SK-N-SH treated with all-trans-retinoic acid at 6 μM for 48 hours (cell line): ENCODE measurements around the gene KRTAP4-5.
"Not testable (repeated sequence)": the region's sequence is repeated elsewhere in the genome, so short reads cannot be mapped to it uniquely, and the experiment has no call there.

ENCODE experiments used
- ATAC-seq: fragments of 200-7000 bp; cut with Tn5 transposase; 3 replicates; pipeline ENCODE4 v1.9.1; 2020; ENCODE audit warnings: mild to moderate bottlenecking, moderate library complexity
- ARNTL ChIP-seq: fragments of 450-650 bp; formaldehyde crosslinking; IDR thresholded peaks from 2 replicates; pipeline ENCODE4 v1.5.0; 2020; ENCODE audit warnings: low read depth, mild to moderate bottlenecking, moderate library complexity, borderline replicate concordance
- BACH2 ChIP-seq: fragments of 250-450 bp; sonication (Bioruptor Pico); IDR thresholded peaks from 2 replicates; pipeline ENCODE4 v1.9.0; 2021; ENCODE audit warnings: mild to moderate bottlenecking, borderline replicate concordance
- CREB5 ChIP-seq: fragments of 250-450 bp; sonication (Bioruptor Pico); IDR thresholded peaks from 2 replicates; pipeline ENCODE4 v1.5.1; 2020; ENCODE audit warnings: low read depth, mild to moderate bottlenecking, moderate library complexity
- CSDC2 ChIP-seq: fragments of 250-450 bp; sonication (Bioruptor Pico); IDR thresholded peaks from 2 replicates; pipeline ENCODE4 v1.5.0; 2020; ENCODE audit warnings: mild to moderate bottlenecking, moderate library complexity
- CSRNP3 ChIP-seq: fragments of 250-450 bp; sonication (Bioruptor Pico); IDR thresholded peaks from 2 replicates; pipeline ENCODE4 v1.5.1; 2021; ENCODE audit warnings: mild to moderate bottlenecking, moderate library complexity
- ISL1 ChIP-seq: fragments of 250-450 bp; sonication (Bioruptor Pico); IDR thresholded peaks from 2 replicates; pipeline ENCODE4 v2.1.2; 2022; ENCODE audit warnings: mild to moderate bottlenecking, moderate library complexity
- OSR1 ChIP-seq: fragments of 250-450 bp; sonication (Bioruptor Pico); IDR thresholded peaks from 2 replicates; pipeline ENCODE4 v1.8.0; 2022; ENCODE audit warnings: moderate library complexity, mild to moderate bottlenecking, inconsistent platforms
- PATZ1 ChIP-seq: fragments of 250-450 bp; sonication (Bioruptor Pico); IDR thresholded peaks from 2 replicates; pipeline ENCODE4 v1.8.0; 2020; ENCODE audit warnings: mild to moderate bottlenecking, moderate library complexity, borderline replicate concordance
- POU6F1 ChIP-seq: fragments of 250-450 bp; sonication (Bioruptor Pico); IDR thresholded peaks from 2 replicates; pipeline ENCODE4 v1.8.0; 2021; ENCODE audit warnings: low read depth, mild to moderate bottlenecking, moderate library complexity, borderline replicate concordance
- PPARA ChIP-seq: fragments of 250-450 bp; sonication (Bioruptor Pico); IDR thresholded peaks from 2 replicates; pipeline ENCODE4 v1.5.0; 2020; ENCODE audit warnings: mild to moderate bottlenecking, borderline replicate concordance
- RARB ChIP-seq: fragments of 250-450 bp; sonication (Bioruptor Pico); IDR thresholded peaks from 2 replicates; pipeline ENCODE4 v1.8.0; 2021; ENCODE audit warnings: mild to moderate bottlenecking, moderate library complexity
- SNAI2 ChIP-seq: fragments of 250-450 bp; sonication (Bioruptor Pico); IDR thresholded peaks from 2 replicates; pipeline ENCODE4 v1.5.0; 2020; ENCODE audit warnings: mild to moderate bottlenecking, moderate library complexity
- TCF4 ChIP-seq: fragments of 250-450 bp; sonication (Bioruptor Pico); IDR thresholded peaks from 2 replicates; pipeline ENCODE4 v1.8.0; 2021; ENCODE audit warnings: mild to moderate bottlenecking, moderate library complexity, borderline replicate concordance
- TSHZ2 ChIP-seq: fragments of 250-450 bp; sonication (Bioruptor Pico); IDR thresholded peaks from 2 replicates; pipeline ENCODE4 v1.5.0; 2020; ENCODE audit warnings: mild to moderate bottlenecking, moderate library complexity
- ZFP3 ChIP-seq: fragments of 250-450 bp; sonication (Bioruptor Pico); IDR thresholded peaks from 2 replicates; pipeline ENCODE4 v1.5.0; 2020; ENCODE audit warnings: mild to moderate bottlenecking, moderate library complexity
- ZFP30 ChIP-seq: fragments of 450-650 bp; formaldehyde crosslinking; IDR thresholded peaks from 2 replicates; pipeline ENCODE4 v1.5.0; 2022; ENCODE audit warnings: mild to moderate bottlenecking, moderate library complexity
- ZNF70 ChIP-seq: fragments of 450-650 bp; formaldehyde crosslinking; IDR thresholded peaks from 2 replicates; pipeline ENCODE4 v1.5.0; 2020; ENCODE audit warnings: mild to moderate bottlenecking, moderate library complexity
- ZNF8 ChIP-seq: fragments of 450-650 bp; formaldehyde crosslinking; IDR thresholded peaks from 2 replicates; pipeline ENCODE4 v1.5.0; 2020; ENCODE audit warnings: mild to moderate bottlenecking, moderate library complexity

The KRTAP4-5 gene

GRCh38 chr17:41125064-41125463 lies 24.6 kb downstream of the KRTAP4-5 start:
- no peak for ATAC-seq
- TF ChIP-seq CREB5: no peak
- no peak for TF ChIP-seq RARB (CRISPR knock-in tag)
- no peak for TF ChIP-seq ARNTL (CRISPR knock-in tag)
- TF ChIP-seq PATZ1: no peak
- TF ChIP-seq ZFP3: no peak
- no peak for TF ChIP-seq ZFP30 (CRISPR knock-in tag)
- no peak for TF ChIP-seq TCF4 (CRISPR knock-in tag)
- no peak for TF ChIP-seq ISL1
- TF ChIP-seq ZNF8 (CRISPR knock-in tag): no peak
- no peak for TF ChIP-seq CSRNP3
- TF ChIP-seq, all 23 proteins: peak for 0

- ATAC-seq: not testable (repeated sequence)
These were observed 25.6 kb downstream of the KRTAP4-5 start, which contains the start of gene KRTAP4-12 for GRCh38 chr17:41123991-41124371. Gene KRTAP4-12, minus strand, starts transcription at chr17:41124182. Its CDS starts 60 bp downstream, at chr17:41124122.

- ATAC-seq: not testable (repeated sequence)
These were observed 26.2 kb downstream of the KRTAP4-5 start for GRCh38 chr17:41123292-41123990.

- no peak for ATAC-seq
- TF ChIP-seq TSHZ2 (CRISPR knock-in tag) (no peak), OSR1 (no peak), CSDC2 (CRISPR knock-in tag) (no peak), CSRNP3 (no peak), BACH2 (CRISPR knock-in tag) (no peak), ZFP30 (CRISPR knock-in tag) (no peak), SNAI2 (CRISPR knock-in tag) (no peak), POU6F1 (CRISPR knock-in tag) (no peak), ISL1 (no peak), CREB5 (no peak), PATZ1 (no peak), PPARA (CRISPR knock-in tag) (no peak), ZNF70 (CRISPR knock-in tag) (no peak), ZNF8 (CRISPR knock-in tag) (no peak), TCF4 (CRISPR knock-in tag) (no peak)
These were observed 27.9 kb downstream of the KRTAP4-5 start for GRCh38 chr17:41121742-41122141.

- ATAC-seq: not testable (repeated sequence)
These were observed 29.6 kb downstream of the KRTAP4-5 start for GRCh38 chr17:41119696-41120690.
